ENCODE results near the gene CDH23. TPM values are rescaled to one million over a fixed set of nuclear protein-coding genes. Genes with fewer than 3 reads are reported as not detected.

CDH23 gene
- total RNA-seq, result under 0.01 TPM in 2 replicates

DNA sequence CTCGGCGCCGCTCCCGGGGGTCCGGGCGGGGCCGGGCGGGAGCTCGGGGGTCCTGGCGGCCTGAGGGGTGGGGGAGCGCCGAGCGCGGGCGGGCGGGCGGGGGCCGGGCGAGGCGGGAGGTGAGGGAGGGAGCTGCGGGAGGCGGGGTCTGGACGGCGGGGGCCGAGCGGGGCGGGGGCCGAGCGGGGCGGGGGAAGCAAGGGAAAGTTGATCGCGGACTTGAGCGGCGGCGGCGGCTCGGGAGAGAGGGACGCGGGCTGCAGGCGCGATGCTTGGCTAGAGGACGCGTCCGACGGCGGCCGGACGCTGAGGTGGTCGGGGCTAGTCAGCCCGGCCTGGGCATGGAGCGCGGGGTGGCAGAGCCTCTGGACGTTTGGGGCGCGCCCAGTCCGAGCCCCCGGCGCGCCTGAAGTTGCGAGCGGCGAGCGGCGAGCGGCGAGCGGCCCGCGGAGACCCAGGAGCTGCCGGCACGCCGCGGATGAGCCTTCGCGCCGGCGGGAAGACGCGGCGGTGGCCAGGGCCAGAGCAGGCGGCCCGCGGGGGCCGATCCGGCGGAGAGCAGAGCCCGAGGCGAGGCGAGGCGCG, at the start of gene CDH23:
Gene CDH23 (plus strand): TSS at position 210 of the 585 bp plus-strand sequence. CDS start 42,912 bp downstream, outside the sequence.

DNA sequence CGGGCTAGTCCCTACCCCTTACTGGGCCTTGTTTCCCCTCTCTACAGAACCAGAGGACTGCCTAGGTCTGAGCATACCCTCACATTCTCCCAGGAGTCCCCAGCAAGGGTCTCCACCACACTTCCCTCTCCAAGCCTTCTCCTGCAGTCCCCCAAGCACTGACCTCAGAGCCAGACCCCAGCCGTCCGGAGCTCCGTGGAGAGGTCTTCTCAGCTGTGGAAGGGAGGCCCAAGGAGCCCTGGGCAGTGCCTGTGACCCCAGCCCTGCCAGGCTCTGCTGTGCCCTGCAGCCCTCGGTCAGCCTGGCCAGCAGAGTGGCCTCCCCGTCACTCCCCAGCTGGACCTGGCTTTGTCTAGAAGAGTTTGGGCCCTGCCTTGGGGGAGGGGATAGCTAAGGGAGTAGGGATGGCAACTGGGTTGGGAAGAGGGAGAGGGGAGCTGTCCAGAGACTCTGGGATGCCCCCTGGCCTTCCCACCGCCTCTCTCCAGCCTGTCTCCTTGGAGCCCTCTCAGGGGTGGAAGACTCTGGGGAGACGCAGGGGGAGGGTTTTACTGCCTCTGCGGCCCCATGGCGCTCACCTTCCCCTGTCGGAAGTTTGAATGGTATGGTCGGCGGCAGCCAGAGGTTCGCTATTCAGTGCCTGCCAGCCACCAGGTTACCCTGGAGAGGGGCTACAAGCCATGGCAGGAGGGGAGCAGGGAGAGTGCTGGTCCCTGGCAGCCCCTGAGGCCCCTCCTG, 322.9 kb downstream of the CDH23 start, which contains the start of gene C10orf105:
Gene C10orf105 (minus strand): TSS at position 315 of the 738 bp plus-strand sequence. CDS start 3,441 bp downstream, outside the sequence.

DNA sequence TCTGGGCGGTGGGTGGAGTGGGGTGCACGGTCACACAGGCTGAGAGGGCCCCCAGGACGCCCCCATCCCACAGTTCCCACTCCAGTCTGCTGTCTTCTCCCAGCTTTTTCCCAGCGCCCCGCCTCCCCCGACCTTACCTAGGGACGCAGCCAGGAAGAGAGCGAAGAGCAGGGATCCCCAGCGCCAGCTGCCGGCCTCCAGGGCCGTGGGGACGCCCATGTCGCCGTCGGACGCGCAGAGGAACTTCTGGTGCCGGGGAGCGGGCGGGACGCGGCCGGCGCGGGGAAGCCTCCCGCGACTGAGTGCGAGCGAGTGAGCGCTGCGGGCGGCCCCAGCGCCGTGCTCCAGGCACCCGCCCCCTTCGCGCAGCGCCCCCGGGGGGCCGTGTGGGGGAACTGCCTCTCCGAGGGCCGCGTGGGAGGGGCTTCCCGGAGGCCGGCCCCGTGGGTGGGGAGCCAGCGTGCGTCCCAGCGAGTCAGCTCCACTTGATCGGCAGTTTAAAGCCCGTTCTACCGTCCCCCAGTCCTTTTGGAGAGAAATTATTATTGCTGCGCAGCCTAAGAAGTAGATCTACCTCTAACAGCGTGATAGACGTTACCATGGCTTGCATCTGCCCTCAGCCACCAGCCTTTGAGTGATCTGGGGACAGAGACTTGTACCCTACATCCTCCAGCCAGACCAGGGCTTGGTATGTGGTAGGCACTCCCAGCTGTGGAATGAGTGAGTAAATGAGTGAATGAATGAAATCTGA, 376.7 kb downstream of the CDH23 start, which contains the start of gene VSIR:
Gene VSIR (minus strand): TSS at position 300 of the 751 bp plus-strand sequence. CDS start 81 bp downstream, at position 219.

DNA sequence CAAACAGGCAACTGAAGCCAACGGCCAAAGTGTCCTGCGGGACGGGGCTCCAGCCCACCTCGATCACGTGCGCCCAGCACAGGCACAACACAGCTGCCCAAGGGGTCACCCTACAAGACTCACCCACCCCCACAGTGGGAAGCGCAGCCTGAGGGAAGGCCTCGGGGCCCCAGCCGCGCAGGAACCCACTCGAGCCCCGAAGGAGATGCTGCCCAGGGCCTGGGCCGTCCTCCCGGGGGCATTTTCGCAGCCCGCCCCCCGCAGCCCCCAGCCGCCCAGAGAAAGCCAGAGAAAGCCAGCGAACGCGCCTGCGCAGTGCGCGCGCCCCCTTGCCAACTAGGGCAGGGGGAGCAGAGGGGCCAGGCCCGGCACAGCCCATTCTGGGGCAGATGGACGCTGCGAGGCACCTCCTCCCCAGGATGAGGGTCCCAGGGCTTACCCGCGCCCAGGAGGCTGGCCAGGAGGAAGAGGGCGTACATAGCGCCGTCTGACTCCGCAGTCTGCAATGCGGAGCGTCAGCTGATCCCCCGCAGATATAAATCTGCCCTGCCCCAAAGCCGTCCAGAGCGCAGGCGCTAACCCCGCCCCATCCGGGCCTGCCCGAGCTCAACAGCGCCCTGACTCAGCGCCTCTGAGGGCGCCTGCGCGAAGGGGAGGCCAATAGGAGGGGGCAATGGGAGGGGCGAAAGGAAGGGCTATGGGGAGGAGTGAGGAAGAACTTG, 454.2 kb downstream of the CDH23 start, which contains the start of gene PSAP:
Gene PSAP (minus strand): TSS at position 509 of the 722 bp plus-strand sequence. CDS start 30 bp downstream, at position 479.

Other genes with a start within 250 kb of the CDH23 start
- 4.0 and 18.8 TPM in 2 replicates for gene UNC5B, start 184.3 kb upstream of the CDH23 start, total RNA-seq
- 2.3 and 3.0 TPM in 2 replicates for gene SLC29A3, start 77.7 kb upstream of the CDH23 start, total RNA-seq

Measured in dermis lymphatic vessel endothelial cell (primary cell).